GM19397 (cell line): ENCODE measurements around the gene BCAS3.
"Not testable (repeated sequence)": the region's sequence is repeated elsewhere in the genome, so short reads cannot be mapped to it uniquely, and the experiment has no call there.

Experiments
- ATAC-seq: cut with Tn5 transposase; IDR thresholded peaks from one replicate; pipeline ENCODE4 v1.9.1; 2021; ENCODE audit warnings: mild to moderate bottlenecking, moderate library complexity; ENCODE audit not compliant: unreplicated experiment

Gene BCAS3

DNA sequence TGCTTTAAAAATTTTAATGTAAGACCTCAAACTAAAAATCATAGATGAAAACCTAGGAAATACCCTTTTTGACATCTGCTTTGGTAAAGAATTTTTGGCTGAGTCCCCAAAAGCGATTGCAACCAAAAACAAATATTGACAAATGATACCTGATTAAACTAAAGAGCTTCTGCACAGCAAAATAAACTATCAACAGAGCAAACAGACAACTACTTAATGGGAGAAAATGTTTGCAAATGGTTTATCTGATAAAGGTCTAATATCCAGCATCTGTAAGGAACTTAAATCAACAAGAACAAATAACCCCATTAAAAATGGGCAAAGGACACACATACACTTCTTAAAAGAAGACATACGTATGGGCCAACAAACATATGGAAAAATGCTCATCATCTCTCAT lies 242.5 kb downstream of the BCAS3 start:
- no peak for ATAC-seq

- ATAC-seq, result no peak
These were observed 245.3 kb downstream of the BCAS3 start for GRCh38 chr17:60923000-60923399.

DNA sequence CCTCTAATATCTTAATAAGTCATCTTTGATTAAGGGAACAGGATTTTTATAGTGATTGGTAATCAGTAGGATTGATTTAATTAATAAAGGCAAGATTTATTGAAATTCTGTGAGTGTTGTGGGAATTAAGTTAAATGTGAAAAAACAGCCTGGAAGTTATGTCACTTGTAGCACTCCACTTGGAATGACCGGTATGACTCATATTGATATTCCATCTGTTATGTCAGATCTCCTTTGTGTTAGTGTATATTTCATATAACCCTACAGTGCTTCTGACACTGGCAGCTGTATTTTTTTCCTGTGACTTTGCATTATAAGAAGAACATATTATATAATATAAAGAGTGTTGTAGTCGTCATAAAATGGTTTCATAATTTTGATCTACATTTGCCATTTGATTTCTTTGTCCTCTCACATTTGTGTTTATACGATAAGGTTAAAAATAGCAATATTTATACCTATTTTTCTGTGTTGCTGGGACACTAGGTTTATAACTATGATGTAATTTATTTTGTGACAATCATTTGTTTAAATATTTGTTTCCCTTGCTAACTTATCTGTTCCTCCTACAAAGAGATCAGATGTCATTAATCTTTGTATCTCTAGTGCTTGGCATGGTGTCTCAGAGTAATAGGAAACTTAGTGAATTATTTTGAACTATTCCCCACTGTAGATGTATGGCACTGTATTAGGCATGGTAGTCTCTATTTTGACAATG lies 249.0 kb downstream of the BCAS3 start:
- ATAC-seq, result no peak

DNA sequence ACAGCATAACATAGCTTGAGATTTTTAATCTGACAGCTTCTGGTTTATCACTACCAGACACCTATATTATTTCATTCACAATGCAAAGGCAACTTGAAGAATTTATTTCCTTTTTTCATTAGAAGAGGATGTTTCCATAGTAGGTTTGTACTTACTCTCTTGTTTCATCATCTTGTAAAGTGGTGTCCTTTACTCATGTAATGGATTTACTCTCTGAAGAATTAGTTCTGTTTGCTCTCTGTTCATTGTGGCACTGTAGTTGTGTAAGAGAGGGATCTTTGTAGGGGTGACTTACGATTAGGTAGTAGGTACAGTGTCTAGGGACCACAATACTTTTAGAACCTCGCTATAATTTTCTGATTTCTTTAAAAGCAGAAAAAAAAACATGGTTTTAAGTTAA lies 256.1 kb downstream of the BCAS3 start:
- no peak for ATAC-seq

- no peak for ATAC-seq
These were observed 257.1 kb downstream of the BCAS3 start for GRCh38 chr17:60934723-60935122.

DNA sequence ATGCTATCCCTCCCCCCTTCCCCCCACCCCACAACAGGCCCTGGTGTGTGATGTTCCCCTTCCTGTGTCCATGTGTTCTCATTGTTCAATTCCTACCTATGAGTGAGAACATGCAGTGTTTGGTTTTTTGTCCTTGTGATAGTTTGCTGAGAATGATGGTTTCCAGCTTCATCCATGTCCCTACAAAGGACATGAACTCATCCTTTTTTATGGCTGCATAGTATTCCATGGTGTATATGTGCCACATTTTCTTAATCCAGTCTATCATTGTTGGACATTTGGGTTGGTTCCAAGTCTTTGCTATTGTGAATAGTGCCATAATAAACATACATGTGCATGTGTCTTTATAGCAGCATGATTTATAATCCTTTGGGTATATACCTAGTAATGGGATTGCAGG lies 258.3 kb downstream of the BCAS3 start:
- not testable (repeated sequence) for ATAC-seq

- ATAC-seq, result no peak
These were observed 261.7 kb downstream of the BCAS3 start for GRCh38 chr17:60939318-60939717.

DNA sequence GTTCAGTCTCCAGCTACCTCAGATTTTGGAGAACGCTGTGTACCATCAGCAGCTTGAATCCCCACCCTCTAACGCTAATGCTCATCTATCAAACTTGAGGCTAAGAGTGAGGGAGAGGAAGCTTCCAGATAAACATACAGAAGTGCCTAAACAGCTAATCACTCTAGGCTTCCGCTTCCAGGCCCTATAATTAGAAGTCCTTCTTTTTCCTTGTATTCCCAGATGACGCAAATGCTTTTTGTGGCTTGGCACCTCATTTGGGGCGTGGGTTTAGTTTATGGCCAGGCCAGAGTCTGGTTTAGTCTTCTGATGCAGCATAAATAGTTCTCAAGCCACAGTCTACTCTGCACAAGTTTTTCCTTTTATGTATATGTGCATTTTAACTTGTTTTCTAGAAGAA lies 263.4 kb downstream of the BCAS3 start:
- no peak for ATAC-seq

- ATAC-seq, result no peak
These were observed 263.9 kb downstream of the BCAS3 start for GRCh38 chr17:60941571-60941970.

GRCh38 chr17:60944751-60945150 lies 267.1 kb downstream of the BCAS3 start:
- ATAC-seq, result no peak

DNA sequence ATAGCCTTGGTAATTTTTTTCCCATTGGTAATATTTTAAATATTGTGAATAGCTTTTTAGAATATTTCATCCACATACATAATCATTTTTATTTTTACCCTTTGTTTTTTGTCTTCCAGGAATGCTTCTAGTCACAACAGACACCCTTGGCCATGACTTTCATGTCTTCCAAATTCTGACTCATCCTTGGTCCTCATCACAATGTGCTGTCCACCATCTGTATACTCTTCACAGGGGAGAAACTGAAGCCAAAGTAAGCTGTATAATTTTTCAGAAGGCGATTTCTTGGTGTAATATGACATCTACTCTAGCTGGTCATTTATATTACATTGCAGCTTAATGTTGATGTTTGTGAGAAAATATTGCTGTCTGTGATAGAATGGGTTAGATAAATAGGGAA lies 269.4 kb downstream of the BCAS3 start:
- ATAC-seq, result no peak

DNA sequence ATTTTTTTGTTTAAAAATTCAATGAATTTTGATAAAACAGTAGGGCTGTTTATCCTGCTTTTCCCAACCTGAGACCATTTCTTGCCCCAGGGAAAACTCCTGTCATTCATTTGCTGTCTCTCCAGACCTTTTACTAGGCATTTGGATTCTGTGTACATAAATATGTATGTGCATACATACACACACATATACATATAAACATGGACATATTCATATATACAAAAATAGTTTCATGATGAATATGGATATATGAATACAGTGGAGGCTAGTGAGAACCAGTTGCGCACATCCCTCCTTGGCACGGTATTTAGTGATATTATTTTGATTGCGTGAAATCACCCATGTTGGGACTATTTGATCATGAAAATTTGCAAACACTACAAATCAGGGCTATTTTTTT lies 269.9 kb downstream of the BCAS3 start:
- ATAC-seq, result no peak

- no peak for ATAC-seq
These were observed 275.1 kb downstream of the BCAS3 start for GRCh38 chr17:60952747-60953146.

DNA sequence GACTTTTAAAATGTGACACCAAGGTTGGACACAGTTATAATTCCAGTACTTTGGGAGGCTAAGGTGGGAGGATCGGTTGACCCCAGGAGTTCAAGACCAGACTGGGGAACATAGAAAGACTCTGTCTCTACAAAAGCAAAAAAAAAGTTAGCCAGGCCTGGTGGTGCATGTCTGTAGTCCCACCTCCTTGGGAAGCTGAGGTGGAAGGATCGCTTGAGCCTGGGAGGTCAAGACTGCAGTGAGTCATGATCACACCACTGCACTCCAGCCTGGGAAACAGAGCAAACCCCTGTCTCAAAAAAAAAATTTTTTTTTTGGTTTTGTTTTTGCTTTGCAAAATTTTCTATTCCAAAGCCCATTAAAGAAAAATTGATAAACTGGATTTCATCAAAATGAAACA lies 281.4 kb downstream of the BCAS3 start:
- ATAC-seq, result no peak

- no peak for ATAC-seq
These were observed 282.0 kb downstream of the BCAS3 start for GRCh38 chr17:60959696-60960095.

GRCh38 chr17:60960398-60961065 lies 282.9 kb downstream of the BCAS3 start:
- no peak for ATAC-seq

DNA sequence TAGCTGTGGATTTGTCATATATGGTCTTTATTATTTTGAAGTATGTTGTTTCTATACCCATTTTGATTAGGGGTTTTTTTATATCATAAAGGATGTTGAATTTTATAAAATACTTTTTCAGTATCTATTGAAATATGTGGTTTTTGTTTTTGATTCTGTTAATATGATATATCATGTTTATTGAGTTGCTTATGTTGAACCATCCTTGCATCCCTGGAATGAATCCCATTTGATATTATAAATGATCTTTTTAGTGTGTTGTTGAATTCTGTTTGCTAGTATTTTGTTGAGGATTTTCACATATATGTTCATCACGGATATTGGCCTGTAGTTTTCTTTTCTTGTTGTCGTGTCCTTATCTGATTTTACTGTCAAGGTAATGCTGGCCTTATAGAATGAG lies 286.5 kb downstream of the BCAS3 start:
- ATAC-seq, result no peak

GRCh38 chr17:60968266-60968665 lies 290.6 kb downstream of the BCAS3 start:
- no peak for ATAC-seq

- ATAC-seq, result no peak
These were observed 291.9 kb downstream of the BCAS3 start for GRCh38 chr17:60969500-60970037.

- no peak for ATAC-seq
These were observed 293.1 kb downstream of the BCAS3 start for GRCh38 chr17:60970741-60971140.

DNA sequence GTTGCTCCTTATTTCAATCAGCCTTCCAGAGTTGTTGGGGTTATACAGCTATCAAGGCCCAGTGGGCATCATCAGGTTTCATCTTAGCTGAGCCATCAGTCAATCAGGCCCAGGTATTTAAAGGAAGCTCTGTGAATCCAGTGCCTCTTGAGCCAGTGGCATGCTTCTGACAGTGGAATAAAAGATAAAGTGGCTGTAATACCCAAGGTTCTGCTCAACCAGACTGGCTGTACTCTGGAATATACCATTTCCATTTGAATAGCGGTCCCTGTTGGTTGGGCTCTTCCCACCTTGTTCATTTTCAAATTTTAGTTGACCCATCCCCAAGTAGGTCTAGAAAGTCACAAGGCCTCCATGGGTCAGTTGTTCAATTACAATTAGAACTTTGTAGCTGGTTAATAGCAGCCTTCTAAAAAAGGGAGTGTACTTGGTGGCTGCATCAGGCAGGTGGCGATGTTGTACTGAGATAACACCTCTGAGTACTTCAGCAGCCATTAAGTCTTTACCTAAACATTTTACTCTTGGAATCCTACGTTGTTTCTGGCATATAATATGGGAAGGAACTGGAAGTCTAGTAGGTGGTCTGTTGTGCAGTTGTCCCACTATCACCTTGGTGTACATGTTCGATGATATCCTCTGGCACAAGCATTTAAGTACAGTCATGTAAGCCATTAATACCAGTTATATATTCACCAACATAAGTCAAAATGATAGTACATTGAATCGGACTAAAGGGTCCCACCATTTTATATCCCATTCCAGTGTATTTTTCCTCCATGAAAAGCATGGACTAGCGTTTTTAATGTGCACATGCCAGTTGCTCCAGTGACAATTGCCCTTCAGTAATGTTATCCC lies 294.1 kb downstream of the BCAS3 start:
- ATAC-seq, result no peak
